GM12891 (cell line): ENCODE results near the gene BAIAP2.
"Not testable (repeated sequence)": the region's sequence is repeated elsewhere in the genome, so short reads cannot be mapped to it uniquely, and the experiment has no call there.

Source experiments
- DNase-seq: peaks from one replicate; pipeline ENCODE4 v3.0.0; 2011; ENCODE audit warnings: low spot score; ENCODE audit not compliant: insufficient read length
- FAIRE-seq: peaks from 2 replicates; lab custom pipeline; 2011; peaks lifted over from hg19 to GRCh38; lab: Jason Lieb, UNC
- PAX5 ChIP-seq: IDR thresholded peaks from 2 replicates; pipeline ENCODE4 v1.6.1; 2011; ENCODE audit warnings: low read length, moderate library complexity, mild to moderate bottlenecking; ENCODE audit not compliant: insufficient read depth, severe bottlenecking
- POLR2A ChIP-seq: IDR thresholded peaks from 2 replicates; pipeline ENCODE4 v1.6.1; 2011; ENCODE audit warnings: low read depth, low read length, control low read depth
- POLR2AphosphoS5 ChIP-seq: IDR thresholded peaks from 2 replicates; pipeline ENCODE4 v1.6.1; 2011; ENCODE audit warnings: low read depth, low read length, control low read depth
- POU2F2 ChIP-seq: IDR thresholded peaks from 2 replicates; pipeline ENCODE4 v1.6.1; 2011; ENCODE audit warnings: low read depth, mild to moderate bottlenecking, control low read depth, low read length, moderate library complexity
- SPI1 ChIP-seq: IDR thresholded peaks from 2 replicates; pipeline ENCODE4 v1.6.1; 2011; ENCODE audit warnings: low read depth, low read length, control low read depth
- TAF1 ChIP-seq: IDR thresholded peaks from 2 replicates; pipeline ENCODE4 v1.6.1; 2011; ENCODE audit warnings: low read depth, low read length, control low read depth

BAIAP2 gene

GRCh38 chr17:81012574-81013447 is 22.1 kb upstream of the BAIAP2 start:
- TF ChIP-seq POU2F2 (no peak), SPI1 (no peak), TAF1 (no peak), POLR2A (no peak), PAX5 (no peak), POLR2AphosphoS5 (no peak)
- DNase-seq (no peak), FAIRE-seq (no peak)

- TF ChIP-seq POLR2AphosphoS5 (no peak), POU2F2 (no peak), PAX5 (no peak), POLR2A (no peak), SPI1 (no peak), TAF1 (no peak)
- FAIRE-seq (no peak), DNase-seq (no peak)
These were observed 21.3 kb upstream of the BAIAP2 start for GRCh38 chr17:81013642-81014041.

- no peak for DNase-seq
- TF ChIP-seq POLR2AphosphoS5 (no peak), POU2F2 (no peak), PAX5 (no peak), TAF1 (no peak), POLR2A (no peak), SPI1 (no peak)
- FAIRE-seq, result no peak
These were observed 19.8 kb upstream of the BAIAP2 start for GRCh38 chr17:81015136-81015535.

- DNase-seq (no peak), FAIRE-seq (no peak)
- TF ChIP-seq POLR2AphosphoS5 (no peak), POU2F2 (no peak), SPI1 (no peak), PAX5 (no peak)
These were observed 18.4 kb upstream of the BAIAP2 start for GRCh38 chr17:81016575-81016974.

- FAIRE-seq, DNase-seq: not testable (repeated sequence)
These were observed 17.6 kb upstream of the BAIAP2 start for GRCh38 chr17:81017330-81017729.

GRCh38 chr17:81018044-81018802 is 16.7 kb upstream of the BAIAP2 start:
- TF ChIP-seq POLR2A, result no peak
- TF ChIP-seq SPI1, result no peak
- TF ChIP-seq TAF1, result no peak
- TF ChIP-seq POU2F2, result no peak
- no peak for TF ChIP-seq PAX5
- no peak for TF ChIP-seq POLR2AphosphoS5
- peak; percentile 87 for FAIRE-seq
- DNase-seq, result peak; percentile 29

- DNase-seq, result peak; percentile 3
- TF ChIP-seq PAX5 (no peak), POLR2AphosphoS5 (no peak), TAF1 (no peak), POU2F2 (no peak), SPI1 (no peak), POLR2A (no peak)
- FAIRE-seq, result no peak
These were observed 15.1 kb upstream of the BAIAP2 start for GRCh38 chr17:81019563-81020442.

- TF ChIP-seq POLR2A (no peak), POU2F2 (no peak), TAF1 (no peak), PAX5 (no peak)
- FAIRE-seq (no peak), DNase-seq (peak; percentile 12)
These were observed 14.5 kb upstream of the BAIAP2 start for GRCh38 chr17:81020443-81020766.

- peak; percentile 2 for DNase-seq
- no peak for TF ChIP-seq SPI1
- TF ChIP-seq POU2F2, result no peak
- TF ChIP-seq POLR2A, result no peak
- TF ChIP-seq POLR2AphosphoS5, result no peak
- no peak for TF ChIP-seq TAF1
- TF ChIP-seq PAX5, result no peak
- no peak for FAIRE-seq
These were observed 14.0 kb upstream of the BAIAP2 start for GRCh38 chr17:81020767-81021497.
